ENCODE measurements around the gene RIGI. TPM values are rescaled to one million over a fixed set of nuclear protein-coding genes. Genes with fewer than 3 reads are reported as not detected.
A peak's percentile ranks its signal among the peaks of the same experiment; 100 is the strongest.

The RIGI gene
- total and polyA plus RNA-seq, 2 of the 13 experiments (the other 11 are each of a cell fraction or from before 2014, with no cell fraction given) = 3.0 to 8.2 TPM

DNA sequence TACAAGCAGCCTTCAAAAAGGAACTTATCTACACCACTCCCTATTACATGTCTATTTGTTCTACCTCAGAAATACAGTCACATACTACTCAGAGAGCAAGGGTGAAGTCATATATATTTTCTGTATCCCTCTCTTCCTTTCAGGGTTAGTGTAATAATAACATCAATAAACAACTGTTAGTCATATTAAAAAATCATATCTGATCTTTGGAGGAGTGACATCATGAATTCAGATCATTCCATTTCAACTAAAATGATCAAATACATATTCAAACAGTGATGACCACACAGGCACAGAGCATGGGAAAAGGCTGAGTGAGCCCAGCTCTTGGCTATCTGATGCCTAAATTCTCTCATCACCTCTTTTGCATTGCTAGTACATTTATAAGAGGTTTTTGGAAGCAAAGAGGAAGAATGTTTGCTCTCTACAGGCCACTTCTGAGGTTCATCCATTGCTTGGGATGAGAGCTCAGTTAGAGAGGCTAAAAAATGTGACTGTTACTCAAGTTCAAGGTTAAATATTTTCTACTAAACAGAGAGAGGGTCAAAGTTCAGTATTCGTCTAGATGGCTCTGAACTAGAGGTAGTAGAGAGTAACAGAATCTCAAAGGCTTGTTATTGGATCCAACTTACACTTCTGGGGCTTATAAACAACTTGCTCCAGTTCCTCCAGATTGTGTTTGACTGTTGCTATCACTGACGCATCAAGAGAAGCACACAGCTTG, 39.0 kb downstream of the RIGI start (continued):
- TF ChIP-seq, protein P1, sequence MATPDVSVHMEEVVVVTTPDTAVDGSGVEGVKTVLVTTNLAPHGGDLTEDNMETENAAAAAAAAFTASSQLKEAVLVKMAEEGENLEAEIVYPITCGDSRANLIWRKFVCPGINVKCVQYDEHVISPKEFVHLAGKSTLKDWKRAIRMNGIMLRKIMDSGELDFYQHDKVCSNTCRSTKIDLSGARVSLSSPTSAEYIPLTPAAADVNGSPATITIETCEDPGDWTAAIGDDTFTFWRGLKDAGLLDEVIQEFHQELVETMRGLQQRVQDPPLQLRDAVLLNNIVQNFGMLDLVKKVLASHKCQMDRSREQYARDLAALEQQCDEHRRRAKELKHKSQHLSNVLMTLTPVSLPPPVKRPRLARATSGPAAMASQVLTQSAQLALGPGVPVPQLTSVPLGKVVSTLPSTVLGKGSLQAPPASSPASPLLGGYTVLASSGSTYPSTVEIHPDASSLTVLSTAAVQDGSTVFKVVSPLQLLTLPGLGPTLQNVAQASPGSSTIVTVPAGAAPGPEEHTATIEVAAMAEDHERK (CRISPR knock-in tag; IDR thresholded peaks at IDR 0.05; ENCODE audit: low read depth) = no peak
- TF ChIP-seq ZSCAN30 (CRISPR knock-in tag; IDR thresholded peaks at IDR 0.05) (no peak), ZNF496 (CRISPR knock-in tag; IDR thresholded peaks at IDR 0.05; ENCODE audit: insufficient replicate concordance) (no peak), SMC3 (IDR thresholded peaks at IDR 0.05; ENCODE audit: low read length) (peak; percentile 12; the same call in 1 of the 2 replicates), PAF1 (CRISPR knock-in tag; IDR thresholded peaks at IDR 0.05) (no peak), CBX2 (IDR thresholded peaks at IDR 0.05; ENCODE audit: low read depth, low read length) (no peak), CBX2 (CRISPR knock-in tag; IDR thresholded peaks at IDR 0.05; ENCODE audit: low read depth) (no peak), ZNF850 (CRISPR knock-in tag; conservative IDR thresholded peaks at IDR 0.05) (no peak), HDAC1 (CRISPR knock-in tag; IDR thresholded peaks at IDR 0.05) (no peak)
- TF ChIP-seq, protein P2, sequence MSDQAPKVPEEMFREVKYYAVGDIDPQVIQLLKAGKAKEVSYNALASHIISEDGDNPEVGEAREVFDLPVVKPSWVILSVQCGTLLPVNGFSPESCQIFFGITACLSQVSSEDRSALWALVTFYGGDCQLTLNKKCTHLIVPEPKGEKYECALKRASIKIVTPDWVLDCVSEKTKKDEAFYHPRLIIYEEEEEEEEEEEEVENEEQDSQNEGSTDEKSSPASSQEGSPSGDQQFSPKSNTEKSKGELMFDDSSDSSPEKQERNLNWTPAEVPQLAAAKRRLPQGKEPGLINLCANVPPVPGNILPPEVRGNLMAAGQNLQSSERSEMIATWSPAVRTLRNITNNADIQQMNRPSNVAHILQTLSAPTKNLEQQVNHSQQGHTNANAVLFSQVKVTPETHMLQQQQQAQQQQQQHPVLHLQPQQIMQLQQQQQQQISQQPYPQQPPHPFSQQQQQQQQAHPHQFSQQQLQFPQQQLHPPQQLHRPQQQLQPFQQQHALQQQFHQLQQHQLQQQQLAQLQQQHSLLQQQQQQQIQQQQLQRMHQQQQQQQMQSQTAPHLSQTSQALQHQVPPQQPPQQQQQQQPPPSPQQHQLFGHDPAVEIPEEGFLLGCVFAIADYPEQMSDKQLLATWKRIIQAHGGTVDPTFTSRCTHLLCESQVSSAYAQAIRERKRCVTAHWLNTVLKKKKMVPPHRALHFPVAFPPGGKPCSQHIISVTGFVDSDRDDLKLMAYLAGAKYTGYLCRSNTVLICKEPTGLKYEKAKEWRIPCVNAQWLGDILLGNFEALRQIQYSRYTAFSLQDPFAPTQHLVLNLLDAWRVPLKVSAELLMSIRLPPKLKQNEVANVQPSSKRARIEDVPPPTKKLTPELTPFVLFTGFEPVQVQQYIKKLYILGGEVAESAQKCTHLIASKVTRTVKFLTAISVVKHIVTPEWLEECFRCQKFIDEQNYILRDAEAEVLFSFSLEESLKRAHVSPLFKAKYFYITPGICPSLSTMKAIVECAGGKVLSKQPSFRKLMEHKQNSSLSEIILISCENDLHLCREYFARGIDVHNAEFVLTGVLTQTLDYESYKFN (CRISPR knock-in tag; conservative IDR thresholded peaks at IDR 0.05) = peak; percentile 64
- TF ChIP-seq, protein P3, sequence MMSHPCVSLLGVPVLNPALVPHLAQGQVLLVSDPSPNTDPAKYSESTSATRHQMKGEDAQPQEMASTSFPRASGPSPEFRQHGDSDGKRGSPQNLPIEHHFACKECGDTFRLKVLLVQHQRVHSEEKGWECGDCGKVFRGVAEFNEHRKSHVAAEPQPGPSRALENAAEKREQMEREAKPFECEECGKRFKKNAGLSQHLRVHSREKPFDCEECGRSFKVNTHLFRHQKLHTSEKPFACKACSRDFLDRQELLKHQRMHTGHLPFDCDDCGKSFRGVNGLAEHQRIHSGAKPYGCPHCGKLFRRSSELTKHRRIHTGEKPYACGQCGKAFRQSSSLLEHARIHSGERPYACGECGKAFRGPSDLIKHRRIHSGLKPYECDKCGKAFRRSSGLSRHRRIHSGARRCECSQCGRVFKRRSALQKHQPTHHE (CRISPR knock-in tag; IDR thresholded peaks at IDR 0.05; ENCODE audit: borderline replicate concordance) = no peak
- TF ChIP-seq, protein P4, sequence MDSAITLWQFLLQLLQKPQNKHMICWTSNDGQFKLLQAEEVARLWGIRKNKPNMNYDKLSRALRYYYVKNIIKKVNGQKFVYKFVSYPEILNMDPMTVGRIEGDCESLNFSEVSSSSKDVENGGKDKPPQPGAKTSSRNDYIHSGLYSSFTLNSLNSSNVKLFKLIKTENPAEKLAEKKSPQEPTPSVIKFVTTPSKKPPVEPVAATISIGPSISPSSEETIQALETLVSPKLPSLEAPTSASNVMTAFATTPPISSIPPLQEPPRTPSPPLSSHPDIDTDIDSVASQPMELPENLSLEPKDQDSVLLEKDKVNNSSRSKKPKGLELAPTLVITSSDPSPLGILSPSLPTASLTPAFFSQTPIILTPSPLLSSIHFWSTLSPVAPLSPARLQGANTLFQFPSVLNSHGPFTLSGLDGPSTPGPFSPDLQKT (CRISPR knock-in tag; IDR thresholded peaks at IDR 0.05; ENCODE audit: borderline replicate concordance) = no peak
- TF ChIP-seq, protein P5, sequence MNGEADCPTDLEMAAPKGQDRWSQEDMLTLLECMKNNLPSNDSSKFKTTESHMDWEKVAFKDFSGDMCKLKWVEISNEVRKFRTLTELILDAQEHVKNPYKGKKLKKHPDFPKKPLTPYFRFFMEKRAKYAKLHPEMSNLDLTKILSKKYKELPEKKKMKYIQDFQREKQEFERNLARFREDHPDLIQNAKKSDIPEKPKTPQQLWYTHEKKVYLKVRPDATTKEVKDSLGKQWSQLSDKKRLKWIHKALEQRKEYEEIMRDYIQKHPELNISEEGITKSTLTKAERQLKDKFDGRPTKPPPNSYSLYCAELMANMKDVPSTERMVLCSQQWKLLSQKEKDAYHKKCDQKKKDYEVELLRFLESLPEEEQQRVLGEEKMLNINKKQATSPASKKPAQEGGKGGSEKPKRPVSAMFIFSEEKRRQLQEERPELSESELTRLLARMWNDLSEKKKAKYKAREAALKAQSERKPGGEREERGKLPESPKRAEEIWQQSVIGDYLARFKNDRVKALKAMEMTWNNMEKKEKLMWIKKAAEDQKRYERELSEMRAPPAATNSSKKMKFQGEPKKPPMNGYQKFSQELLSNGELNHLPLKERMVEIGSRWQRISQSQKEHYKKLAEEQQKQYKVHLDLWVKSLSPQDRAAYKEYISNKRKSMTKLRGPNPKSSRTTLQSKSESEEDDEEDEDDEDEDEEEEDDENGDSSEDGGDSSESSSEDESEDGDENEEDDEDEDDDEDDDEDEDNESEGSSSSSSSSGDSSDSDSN (CRISPR knock-in tag; IDR thresholded peaks at IDR 0.05) = no peak
- TF ChIP-seq, protein P6, sequence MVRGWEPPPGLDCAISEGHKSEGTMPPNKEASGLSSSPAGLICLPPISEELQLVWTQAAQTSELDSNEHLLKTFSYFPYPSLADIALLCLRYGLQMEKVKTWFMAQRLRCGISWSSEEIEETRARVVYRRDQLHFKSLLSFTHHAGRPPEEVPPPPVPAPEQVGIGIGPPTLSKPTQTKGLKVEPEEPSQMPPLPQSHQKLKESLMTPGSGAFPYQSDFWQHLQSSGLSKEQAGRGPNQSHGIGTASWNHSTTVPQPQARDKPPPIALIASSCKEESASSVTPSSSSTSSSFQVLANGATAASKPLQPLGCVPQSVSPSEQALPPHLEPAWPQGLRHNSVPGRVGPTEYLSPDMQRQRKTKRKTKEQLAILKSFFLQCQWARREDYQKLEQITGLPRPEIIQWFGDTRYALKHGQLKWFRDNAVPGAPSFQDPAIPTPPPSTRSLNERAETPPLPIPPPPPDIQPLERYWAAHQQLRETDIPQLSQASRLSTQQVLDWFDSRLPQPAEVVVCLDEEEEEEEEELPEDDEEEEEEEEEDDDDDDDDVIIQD (CRISPR knock-in tag; IDR thresholded peaks at IDR 0.05; ENCODE audit: low read depth) = peak; percentile 91; the same call in 1 of the 2 replicates
- TF ChIP-seq, protein P7, sequence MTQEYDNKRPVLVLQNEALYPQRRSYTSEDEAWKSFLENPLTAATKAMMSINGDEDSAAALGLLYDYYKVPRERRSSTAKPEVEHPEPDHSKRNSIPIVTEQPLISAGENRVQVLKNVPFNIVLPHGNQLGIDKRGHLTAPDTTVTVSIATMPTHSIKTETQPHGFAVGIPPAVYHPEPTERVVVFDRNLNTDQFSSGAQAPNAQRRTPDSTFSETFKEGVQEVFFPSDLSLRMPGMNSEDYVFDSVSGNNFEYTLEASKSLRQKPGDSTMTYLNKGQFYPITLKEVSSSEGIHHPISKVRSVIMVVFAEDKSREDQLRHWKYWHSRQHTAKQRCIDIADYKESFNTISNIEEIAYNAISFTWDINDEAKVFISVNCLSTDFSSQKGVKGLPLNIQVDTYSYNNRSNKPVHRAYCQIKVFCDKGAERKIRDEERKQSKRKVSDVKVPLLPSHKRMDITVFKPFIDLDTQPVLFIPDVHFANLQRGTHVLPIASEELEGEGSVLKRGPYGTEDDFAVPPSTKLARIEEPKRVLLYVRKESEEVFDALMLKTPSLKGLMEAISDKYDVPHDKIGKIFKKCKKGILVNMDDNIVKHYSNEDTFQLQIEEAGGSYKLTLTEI (CRISPR knock-in tag; conservative IDR thresholded peaks at IDR 0.05) = no peak

Data from HepG2 (cell line).